HepG2 (cell line): ENCODE results near the gene ZNF485. TPM values are rescaled to one million over a fixed set of nuclear protein-coding genes. Genes with fewer than 3 reads are reported as not detected.

Source experiments
- BRCA1 ChIP-seq: sonication (generic); formaldehyde crosslinking; IDR thresholded peaks from 2 replicates; pipeline ENCODE4 v1.4.0; 2020; ENCODE audit warnings: missing genetic modification reagents
- FLYWCH1 ChIP-seq: sonication (generic); formaldehyde crosslinking; IDR thresholded peaks from 2 replicates; pipeline ENCODE4 v1.8.1; 2023; ENCODE audit warnings: mild to moderate bottlenecking, missing genetic modification reagents
- HDAC2 ChIP-seq: sonication (generic); formaldehyde crosslinking; IDR thresholded peaks from 2 replicates; pipeline ENCODE4 v1.4.0; 2020; ENCODE audit warnings: missing genetic modification reagents
- HOXA5 ChIP-seq: sonication (generic); formaldehyde crosslinking; IDR thresholded peaks from 2 replicates; pipeline ENCODE4 v1.4.0; 2020; ENCODE audit warnings: missing genetic modification reagents
- MAZ ChIP-seq, 2 experiments: sonication (generic) in 1 of 2; formaldehyde crosslinking in 1 of 2; IDR thresholded peaks; 2 replicates each; pipeline versions ENCODE4 v1.5.0 to v1.6.1; 2012 to 2020; ENCODE audit warnings: low read depth in 2 of 2, mild to moderate bottlenecking in 2 of 2, borderline replicate concordance in 1 of 2, improper control_type of control experiment in 1 of 2, low read length in 1 of 2, missing genetic modification reagents in 1 of 2, moderate library complexity in 1 of 2
- MYNN ChIP-seq: sonication (generic); formaldehyde crosslinking; IDR thresholded peaks from 2 replicates; pipeline ENCODE4 v1.4.0; 2020; ENCODE audit warnings: mild to moderate bottlenecking, low read depth, missing genetic modification reagents
- MZF1 ChIP-seq: sonication (generic); formaldehyde crosslinking; IDR thresholded peaks from 2 replicates; pipeline ENCODE4 v1.8.1; 2023; ENCODE audit warnings: mild to moderate bottlenecking, missing genetic modification reagents, borderline replicate concordance
- NCOA2 ChIP-seq: sonication (generic); formaldehyde crosslinking; IDR thresholded peaks from 2 replicates; pipeline ENCODE4 v1.8.0; 2022; ENCODE audit warnings: inconsistent platforms
- PAF1 ChIP-seq: IDR thresholded peaks from 2 replicates; pipeline ENCODE4 v1.6.1; 2016; ENCODE audit warnings: missing genetic modification reagents, missing compliant biosample characterization
- RFXAP ChIP-seq: sonication (generic); formaldehyde crosslinking; IDR thresholded peaks from 2 replicates; pipeline ENCODE4 v1.4.0; 2020; ENCODE audit warnings: missing genetic modification reagents, borderline replicate concordance
- SPEN ChIP-seq: sonication (generic); formaldehyde crosslinking; IDR thresholded peaks from 2 replicates; pipeline ENCODE4 v1.5.1; 2020; ENCODE audit warnings: low read depth, mild to moderate bottlenecking, missing genetic modification reagents
- UBTF ChIP-seq: sonication (generic); formaldehyde crosslinking; IDR thresholded peaks from 2 replicates; pipeline ENCODE4 v1.4.0; 2020; ENCODE audit warnings: mild to moderate bottlenecking, missing genetic modification reagents
- ZBTB1 ChIP-seq: sonication (generic); formaldehyde crosslinking; IDR thresholded peaks from 2 replicates; pipeline ENCODE4 v1.4.0; 2020; ENCODE audit warnings: missing genetic modification reagents, borderline replicate concordance
- ZBTB20 ChIP-seq: sonication (generic); formaldehyde crosslinking; IDR thresholded peaks from 2 replicates; pipeline ENCODE4 v1.8.1; 2023; ENCODE audit warnings: missing genetic modification reagents, low read depth, mild to moderate bottlenecking, borderline replicate concordance
- ZKSCAN8 ChIP-seq: IDR thresholded peaks from 2 replicates; pipeline ENCODE4 v1.6.1; 2016; ENCODE audit warnings: borderline replicate concordance, missing genetic modification reagents, missing compliant biosample characterization
- ZNF138 ChIP-seq: sonication (generic); formaldehyde crosslinking; IDR thresholded peaks from 2 replicates; pipeline ENCODE4 v1.5.0; 2020; ENCODE audit warnings: mild to moderate bottlenecking, low read depth, missing genetic modification reagents
- ZNF234 ChIP-seq: sonication (generic); formaldehyde crosslinking; conservative IDR thresholded peaks from 2 replicates; pipeline ENCODE4 v1.5.1; 2020; ENCODE audit warnings: mild to moderate bottlenecking, missing genetic modification reagents
- ZNF329 ChIP-seq: sonication (generic); formaldehyde crosslinking; IDR thresholded peaks from 2 replicates; pipeline ENCODE4 v1.9.0; 2021; ENCODE audit warnings: low read depth, mild to moderate bottlenecking, missing genetic modification reagents
- ZNF496 ChIP-seq: sonication (generic); formaldehyde crosslinking; IDR thresholded peaks from 2 replicates; pipeline ENCODE4 v1.8.1; 2023; ENCODE audit warnings: mild to moderate bottlenecking, moderate library complexity, missing genetic modification reagents; ENCODE audit not compliant: insufficient replicate concordance
- ZNF687 ChIP-seq: sonication (generic); formaldehyde crosslinking; IDR thresholded peaks from 2 replicates; pipeline ENCODE4 v1.5.1; 2020; ENCODE audit warnings: mild to moderate bottlenecking, missing genetic modification reagents, moderate library complexity
- ZUFSP ChIP-seq: sonication (generic); formaldehyde crosslinking; IDR thresholded peaks from 2 replicates; pipeline ENCODE4 v1.9.0; 2021; ENCODE audit warnings: missing genetic modification reagents, mild to moderate bottlenecking, borderline replicate concordance
- polyA plus RNA-seq, 8 experiments: library from polyadenylated mRNA; depleted of rRNA in 3 of 8; stranded (reverse) in 7 of 8; unstranded in 1 of 8; fragments of >200 nt; fragmentation: Illumina TruSeq in 4 of 8; extraction: Trizol in 4 of 8; gene quantifications; 2 replicates each; pipeline versions ENCODE4 v1.2.1 to v1.2.3, GENCODE V29; 2011 to 2016; ENCODE audit warnings: low read depth in 4 of 8, missing spikeins in 1 of 8, mixed read lengths in 1 of 8; ENCODE audit not compliant: insufficient read depth in 1 of 8
- total RNA-seq, 5 experiments: library from RNA; depleted of rRNA; stranded (reverse); fragments of >200 nt; fragmentation: Illumina TruSeq; extraction: Trizol; gene quantifications; 2 replicates each; pipeline ENCODE4 v1.2.3, GENCODE V29; 2016; ENCODE audit warnings: low read depth in 1 of 5

ZNF485 gene
- total and polyA plus RNA-seq, 2 of the 13 experiments (the other 11 are each of a cell fraction or from before 2014, with no cell fraction given): 1.4 to 3.3 TPM

GRCh38 chr10:43606323-43607198 lies at the start of gene ZNF485 (continued):
- TF ChIP-seq FLYWCH1 (no peak), RFXAP (CRISPR knock-in tag) (no peak), NCOA2 (CRISPR knock-in tag) (no peak), BRCA1 (no peak), ZNF138 (no peak), SPEN (CRISPR knock-in tag) (peak; percentile 55), ZBTB1 (no peak), HOXA5 (CRISPR knock-in tag) (no peak), ZNF234 (0 out of 2 replicates have a peak, but pooled peaks have one; percentile 69), ZKSCAN8 (CRISPR knock-in tag) (no peak), MZF1 (CRISPR knock-in tag) (no peak), ZNF329 (CRISPR knock-in tag) (no peak), ZBTB20 (CRISPR knock-in tag) (no peak), ZNF496 (CRISPR knock-in tag) (no peak), HDAC2 (CRISPR knock-in tag) (no peak), PAF1 (CRISPR knock-in tag) (no peak), ZUFSP (CRISPR knock-in tag) (no peak), MAZ (IDR thresholded peaks at IDR 0.05; ENCODE audit: borderline replicate concordance, low read depth, low read length) (no peak), MAZ (CRISPR knock-in tag; IDR thresholded peaks at IDR 0.05; ENCODE audit: low read depth) (no peak), MYNN (CRISPR knock-in tag) (no peak), UBTF (no peak; the same call in 1 of the 2 replicates), ZNF687 (CRISPR knock-in tag) (peak; percentile 89)
